Psoas muscle (tissue), 8 donors: Measurements from ENCODE around the gene NME8. TPM values are rescaled to one million over a fixed set of nuclear protein-coding genes. Genes with fewer than 3 reads are reported as not detected.

Source experiments
- ATAC-seq, 4 donors: fragments of 200-7000 bp; cut with Tn5 transposase; one replicate each; pipeline ENCODE4 v1.9.1; 2020; ENCODE audit warnings: moderate library complexity in 3 of 4, mild to moderate bottlenecking in 2 of 4
- DNase-seq, 2 donors: peaks; one replicate each; pipeline ENCODE4 v3.0.0-alpha.2; 2020
- H3K27ac ChIP-seq: fragments of 200-600 bp; one replicate; pipeline ENCODE4 v1.8.0; 2022
- H3K27me3 ChIP-seq, 3 donors: fragments of 200-600 bp in 1 of 3; one replicate each; pipeline versions ENCODE4 v1.6.1 to v1.8.0; 2013 to 2022; ENCODE audit warnings: low read length in 2 of 3, mild to moderate bottlenecking in 2 of 3, moderate library complexity in 1 of 3; ENCODE audit not compliant: insufficient read depth in 3 of 3
- H3K36me3 ChIP-seq, 2 donors: fragments of 200-600 bp in 1 of 2; one replicate each; pipeline versions ENCODE4 v1.6.1 to v1.8.0; 2013 to 2022; ENCODE audit warnings: low read depth in 1 of 2, mild to moderate bottlenecking in 1 of 2, moderate library complexity in 1 of 2; ENCODE audit not compliant: insufficient read depth in 1 of 2
- H3K4me1 ChIP-seq: fragments of 200-600 bp; one replicate; pipeline ENCODE4 v1.8.0; 2022
- H3K4me3 ChIP-seq: fragments of 200-600 bp; one replicate; pipeline ENCODE4 v1.8.0; 2022; ENCODE audit warnings: mild to moderate bottlenecking
- H3K9me3 ChIP-seq: fragments of 200-600 bp; one replicate; pipeline ENCODE4 v1.8.0; 2022
- WGBS, 3 donors: extraction: QIAGEN DNeasy Blood & Tissue Kit; methylation state at CpG; one replicate each; pipeline versions ENCODE4 v1.1.6 to v1.1.7; 2013; 5-methylcytosine and 5-hydroxymethylcytosine counted together
- intact Hi-C, 2 donors: fragments of 100-400 bp; cut with DNase I; formaldehyde crosslinking; loops; one replicate each; pipeline versions ENCODE4 v1.11.0 to v1.14.2; 2022
- polyA plus RNA-seq, 3 donors: library from polyadenylated mRNA; stranded (reverse); fragments of 200-250 nt; gene quantifications; one replicate each; pipeline ENCODE4 v1.2.3, GENCODE V29; 2013
- total RNA-seq, 4 donors: library from RNA; stranded (reverse); fragmentation: NEBNext Ultra II Directional in 2 of 4; extraction: Animal tissue kit (Norgen Biotek cat#: 25700) in 2 of 4; gene quantifications; one replicate each; pipeline versions ENCODE4 v1.2.1 to v1.2.4, GENCODE V29; 2021 to 2023
- TF ChIP-seq, protein P1 (sequence below): fragments of 200-600 bp; IDR thresholded peaks from one replicate; pipeline ENCODE4 v1.8.0; 2022; ENCODE audit warnings: antibody characterized with exemption
- donor health status: healthy with polysubstance abuse.
- donor health status: DM: no; HTN: no; CAD: no; lungs with moderate emphysema.
- donor health status: Bipolar disorder and iron deficiency.
- donor health status: healthy.
- donor health status: DM: yes; HTN: yes; CAD: no.
- donor health status: DM: no; HTN: no; CAD: no.
- donor health status: DM: no; HTN: no; CAD: no.
- donor health status: DM: yes; HTN: yes; CAD: no.

The NME8 gene
- total and polyA plus RNA-seq, 7 donors, result not detected

DNA sequence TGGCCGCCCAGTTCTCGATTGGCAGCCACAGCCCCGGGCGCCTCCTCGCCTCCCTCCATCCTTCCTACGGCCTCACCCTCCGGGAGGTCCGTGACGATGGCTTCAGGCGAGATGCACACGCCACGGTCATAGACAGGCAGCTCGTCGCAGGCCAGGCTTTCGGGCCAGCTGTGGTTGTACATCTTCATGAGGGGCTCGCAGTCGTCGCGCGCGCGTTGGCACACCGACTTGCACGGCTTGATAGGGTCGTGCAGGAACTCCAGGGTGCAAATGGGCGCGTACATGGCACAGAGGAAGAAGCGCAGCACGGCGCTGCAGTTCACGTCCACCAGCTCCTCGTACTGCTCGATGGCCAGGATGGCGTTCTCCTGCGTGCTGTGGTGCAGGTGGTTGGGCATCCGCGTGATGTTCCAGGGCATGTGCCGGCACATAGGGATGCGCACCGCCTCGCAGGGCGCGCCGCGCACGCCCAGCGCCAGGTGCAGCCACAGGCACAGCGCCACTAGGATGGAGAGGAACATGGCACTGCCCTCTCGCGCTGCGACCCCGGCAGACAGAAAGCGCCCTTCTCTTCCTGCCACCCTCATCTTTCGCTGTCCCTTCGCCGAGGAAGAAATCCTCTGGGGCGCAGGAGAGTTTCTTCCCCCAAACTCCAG, 67.7 kb downstream of the NME8 start:
- intact Hi-C loops, result loop anchor here (5.0 to 10.0 kb wide), 4 partner anchors 89 to 306 kb away; partner anchors contain the start of gene STARD3NL (in 2 of the 2)
- DNase-seq (peak; percentile 29 to 53), ATAC-seq (peak in 1 of 4 donors; percentile 20)
- no peaks in the 10 kb centered on the region for H3K36me3 ChIP-seq
- H3K9me3 ChIP-seq, result no peaks in the 10 kb centered on the region
- peak overlapping the region; percentile 64 for H3K4me3 ChIP-seq
- 0 to 3% (median 1%) methylated on average over 57 of the region's 57 CpGs for WGBS, 3 donors
- H3K27me3 ChIP-seq, result peaks cover 0 to 5% (median 0%) of the 10 kb centered on the region in 3 donors
- peak overlapping the region; percentile 20 for H3K27ac ChIP-seq
- no peaks in the 10 kb centered on the region for H3K4me1 ChIP-seq
- TF ChIP-seq, protein P1, sequence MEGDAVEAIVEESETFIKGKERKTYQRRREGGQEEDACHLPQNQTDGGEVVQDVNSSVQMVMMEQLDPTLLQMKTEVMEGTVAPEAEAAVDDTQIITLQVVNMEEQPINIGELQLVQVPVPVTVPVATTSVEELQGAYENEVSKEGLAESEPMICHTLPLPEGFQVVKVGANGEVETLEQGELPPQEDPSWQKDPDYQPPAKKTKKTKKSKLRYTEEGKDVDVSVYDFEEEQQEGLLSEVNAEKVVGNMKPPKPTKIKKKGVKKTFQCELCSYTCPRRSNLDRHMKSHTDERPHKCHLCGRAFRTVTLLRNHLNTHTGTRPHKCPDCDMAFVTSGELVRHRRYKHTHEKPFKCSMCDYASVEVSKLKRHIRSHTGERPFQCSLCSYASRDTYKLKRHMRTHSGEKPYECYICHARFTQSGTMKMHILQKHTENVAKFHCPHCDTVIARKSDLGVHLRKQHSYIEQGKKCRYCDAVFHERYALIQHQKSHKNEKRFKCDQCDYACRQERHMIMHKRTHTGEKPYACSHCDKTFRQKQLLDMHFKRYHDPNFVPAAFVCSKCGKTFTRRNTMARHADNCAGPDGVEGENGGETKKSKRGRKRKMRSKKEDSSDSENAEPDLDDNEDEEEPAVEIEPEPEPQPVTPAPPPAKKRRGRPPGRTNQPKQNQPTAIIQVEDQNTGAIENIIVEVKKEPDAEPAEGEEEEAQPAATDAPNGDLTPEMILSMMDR, result no peak

DNA sequence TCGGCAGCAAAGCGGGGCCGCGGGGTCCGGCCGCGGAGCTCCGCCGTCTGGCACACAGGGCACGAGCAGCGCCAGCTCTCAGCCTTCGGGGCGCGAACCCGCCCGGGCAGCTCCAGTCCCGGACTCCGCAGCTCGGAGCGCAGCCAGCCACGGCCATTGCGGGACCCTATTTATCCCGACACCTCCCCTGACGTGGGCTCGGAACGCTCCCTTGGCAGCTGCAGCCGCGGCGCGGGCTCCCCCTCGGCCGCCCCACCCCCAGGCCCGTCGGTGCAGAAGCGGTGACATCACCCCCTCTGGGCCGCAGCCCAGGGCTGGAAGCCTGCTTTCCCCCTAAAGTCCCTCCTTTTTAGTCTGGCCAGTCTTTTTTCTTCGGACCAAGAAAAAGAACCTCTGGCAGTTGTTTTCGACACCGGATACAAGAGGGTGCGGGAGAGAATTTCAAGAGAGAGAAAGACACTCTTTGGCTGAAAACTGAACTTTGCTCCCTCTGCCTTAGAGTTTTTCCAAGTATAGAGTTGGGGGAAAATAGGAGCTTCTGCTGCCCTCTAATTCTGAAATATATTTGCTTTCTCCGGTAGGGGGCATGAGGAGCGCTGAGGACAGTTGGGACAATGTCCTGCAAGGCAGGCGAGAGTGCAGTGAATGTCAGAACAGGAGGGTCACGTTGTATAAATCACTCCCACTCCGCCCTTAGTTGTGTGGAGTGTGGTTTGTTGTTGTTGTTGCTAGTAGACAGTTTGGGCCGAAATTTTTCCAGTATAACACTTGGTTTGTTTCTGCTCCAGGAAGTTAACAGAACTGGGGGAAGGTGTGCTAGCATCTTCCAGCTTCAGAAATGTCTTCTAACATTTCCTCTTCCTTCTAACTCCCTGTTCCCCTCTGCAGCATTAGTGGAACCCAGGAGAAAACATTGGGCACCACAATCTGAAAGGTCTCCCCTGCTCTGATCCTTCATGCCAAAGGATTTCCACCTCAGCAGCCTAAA, 68.6 kb downstream of the NME8 start, which contains the start of gene SFRP4:
TSS of gene SFRP4 (minus strand) at position 145 of the 988 bp plus-strand sequence. CDS start 280 bp downstream, outside the sequence.
- WGBS, 3 donors, result 0 to 1% (median 1%) methylated on average over 46 of the region's 46 CpGs
- H3K9me3 ChIP-seq, result no peaks in the 10 kb centered on the region
- peaks cover 0 to 5% (median 0%) of the 10 kb centered on the region in 3 donors for H3K27me3 ChIP-seq
- H3K36me3 ChIP-seq, result no peaks in the 10 kb centered on the region
- no peaks in the 10 kb centered on the region for H3K4me1 ChIP-seq
- intact Hi-C loops, result loop anchor here (5.0 to 10.0 kb wide), 4 partner anchors 88 to 305 kb away; partner anchors contain the start of gene STARD3NL (in 2 of the 2)
- ATAC-seq (peak; percentile 31 to 61 (median 46)), DNase-seq (peak; percentile 80 to 84)
- TF ChIP-seq, protein P1, result peak; percentile 77
- peak within 1 kb of the TSS; percentile 64 for H3K4me3 ChIP-seq
- peak within 1 kb of the TSS; percentile 20 for H3K27ac ChIP-seq

DNA sequence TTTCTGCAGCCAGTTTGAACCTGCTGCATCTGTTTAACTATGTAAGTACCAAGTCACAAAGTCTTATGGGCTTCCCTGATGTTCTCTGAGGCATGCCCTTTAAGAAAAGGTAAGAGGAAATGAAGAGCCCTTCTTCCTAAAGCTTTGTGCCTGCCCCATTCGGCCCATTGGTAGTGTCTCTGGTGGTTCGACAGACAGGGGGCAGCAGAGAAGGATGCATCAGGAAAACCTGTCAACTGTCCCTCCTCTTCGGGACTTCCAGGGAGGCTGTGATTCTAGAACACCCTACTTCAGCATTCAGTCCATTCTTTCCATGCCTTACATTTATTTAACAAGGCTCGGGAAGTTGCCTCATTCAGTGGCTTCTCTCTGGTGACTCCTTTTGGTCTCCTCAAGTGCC, 70.1 kb downstream of the NME8 start:
- Histone ChIP-seq H3K36me3 (no peaks in the 10 kb centered on the region), H3K27ac (no peak overlapping the region), H3K4me3 (no peak overlapping the region), H3K9me3 (no peaks in the 10 kb centered on the region), H3K27me3 (peaks cover 0 to 5% (median 0%) of the 10 kb centered on the region in 3 donors), H3K4me1 (peaks cover 8% of the 10 kb centered on the region)
- 56 to 67% (median 62%) methylated on average over 4 of the region's 4 CpGs for WGBS, 3 donors
- ATAC-seq (no peak), DNase-seq (no peak)
- intact Hi-C loops, result loop anchor here (5.0 to 10.0 kb wide), 4 partner anchors 86 to 304 kb away; partner anchors contain the start of gene STARD3NL (in 2 of the 2)
- TF ChIP-seq, protein P1, result no peak

DNA sequence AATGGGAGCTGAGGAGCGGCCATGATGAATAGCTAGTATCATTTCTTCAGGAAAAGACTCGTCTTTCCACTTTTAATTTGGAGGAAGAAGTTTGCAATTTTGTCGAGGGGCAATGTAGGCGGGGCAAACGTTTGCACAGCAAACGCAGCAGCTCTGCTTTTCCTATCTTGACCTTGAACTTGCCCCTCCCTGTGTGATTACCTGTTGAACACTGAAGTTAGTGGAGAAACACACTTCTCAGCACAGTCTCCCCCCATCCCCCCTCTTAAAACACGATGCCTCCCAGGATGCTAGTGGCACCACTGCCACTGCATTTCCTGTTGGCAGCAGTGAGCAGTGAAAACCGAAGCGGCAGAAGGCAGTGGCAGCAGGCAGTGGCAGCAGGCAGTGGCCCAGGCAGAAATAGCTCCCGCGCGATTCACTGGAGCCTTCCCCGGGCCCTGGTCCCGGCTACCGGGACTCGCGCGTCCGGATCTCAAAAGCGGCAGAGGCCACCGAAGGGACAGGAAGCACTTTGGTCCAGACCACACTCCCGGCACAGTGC, 72.0 kb downstream of the NME8 start, which contains the start of gene EPDR1:
TSS of gene EPDR1 (plus strand) at position 336 of the 544 bp plus-strand sequence. CDS start 300 bp downstream, outside the sequence.
- peaks cover 4% of the 10 kb centered on the region for H3K9me3 ChIP-seq
- peak within 1 kb of the TSS; percentile 93 for H3K4me3 ChIP-seq
- 10 to 14% (median 11%) methylated on average over 18 to 22 of the region's 22 CpGs for WGBS, 3 donors
- TF ChIP-seq, protein P1, result peak; percentile 32
- intact Hi-C loops, result no loop called here
- peak; percentile 82 to 86 (median 85) for ATAC-seq
- DNase-seq, result peak; percentile 73 to 85
- peak within 1 kb of the TSS; percentile 89 for H3K27ac ChIP-seq
- H3K27me3 ChIP-seq, result peaks cover 0 to 5% (median 0%) of the 10 kb centered on the region in 3 donors
- peaks cover 15% of the 10 kb centered on the region for H3K4me1 ChIP-seq
- peaks cover 0 to 3% of the 10 kb centered on the region in 2 donors for H3K36me3 ChIP-seq
